Measurements from ENCODE around the gene PNMT. TPM values are rescaled to one million over a fixed set of nuclear protein-coding genes. Genes with fewer than 3 reads are reported as not detected.

PNMT gene
- total RNA-seq, 3 donors from 2014 or later (not counting 1 experiment from before 2014, with no cell fraction given), result 1.2 to 2.5 (median 2.2) TPM

DNA sequence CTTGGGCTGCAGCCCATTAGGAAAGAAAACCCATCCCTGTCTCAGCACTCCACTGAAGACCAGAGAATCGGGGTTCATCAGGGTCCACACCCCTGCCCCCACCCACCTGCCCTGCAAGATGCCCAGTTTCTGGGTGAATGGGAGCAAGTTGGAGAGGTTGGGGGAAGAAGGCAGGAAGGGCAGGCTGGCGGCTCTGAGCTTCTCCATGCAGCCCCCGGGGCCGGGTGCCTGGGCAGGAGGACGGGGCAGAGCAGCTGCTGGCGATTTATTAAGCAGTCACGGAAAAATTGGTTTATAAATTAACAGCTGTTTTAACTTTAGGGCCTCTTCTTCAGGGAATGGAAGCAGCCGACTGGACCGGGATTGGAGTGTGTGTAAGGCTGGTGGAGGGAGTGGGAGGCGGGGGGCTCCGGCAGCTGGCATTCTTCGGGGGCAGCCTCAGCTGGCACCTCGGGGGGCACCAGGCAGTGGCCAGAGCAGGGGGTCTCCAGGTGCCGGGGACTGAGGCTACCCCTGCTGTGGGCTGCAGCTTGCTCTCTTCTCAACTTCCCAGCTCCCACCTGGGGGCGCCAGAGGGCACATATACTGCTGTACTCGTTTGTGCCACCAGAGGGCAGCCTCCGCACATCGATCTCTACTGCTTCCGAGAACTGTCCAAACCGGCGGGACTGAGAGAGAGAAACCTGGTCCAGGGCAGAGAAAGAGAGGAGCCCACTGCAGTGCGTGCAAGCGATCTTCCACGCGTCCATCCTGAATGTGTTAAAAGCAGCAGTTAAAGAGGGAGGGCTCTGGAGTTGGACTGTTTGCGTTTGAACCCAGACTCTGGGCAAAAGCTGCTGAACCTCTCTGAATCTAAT is 46.5 kb upstream of the PNMT start:
- Mint-ChIP-seq H3K27ac (peak overlapping the region in 1 of 2 donors; percentile 36), H3K4me1 (peaks cover 23 to 38% of the 10 kb centered on the region in 2 donors), H3K36me3 (no peaks in the 10 kb centered on the region), H3K9me3 (no peaks in the 10 kb centered on the region), H3K27me3 (ENCODE audit: low read depth in 2 of 2) (peaks cover 10 to 21% of the 10 kb centered on the region in 2 donors), H3K4me3 (peak overlapping the region; percentile 57)
- peak; percentile 86 to 97 (median 87) for ATAC-seq
- no peaks in the 10 kb centered on the region for H3K36me3 ChIP-seq (ENCODE audit: control insufficient read depth, insufficient read depth, low read length)
- H3K4me3 ChIP-seq (ENCODE audit: low read length), result no peak overlapping the region
- WGBS (ENCODE audit: insufficient coverage), result 14% methylated on average over 25 of the region's 26 CpGs
- H3K27ac ChIP-seq (ENCODE audit: low read length), result peak overlapping the region; percentile 5
- no peaks in the 10 kb centered on the region for H3K9me3 ChIP-seq (ENCODE audit: control insufficient read depth, insufficient read depth, low read length)
- intact Hi-C loops (cut with micrococcal nuclease), result loop anchor here (1.0 to 5.0 kb wide), 6 partner anchors 15 to 406 kb away; partner anchors contain the start of genes IKZF3, PNMT, STARD3 and TCAP
- H3K4me1 ChIP-seq (ENCODE audit: control insufficient read depth, insufficient read depth, low read length), result peaks cover 38% of the 10 kb centered on the region
- TF ChIP-seq, protein P1, sequence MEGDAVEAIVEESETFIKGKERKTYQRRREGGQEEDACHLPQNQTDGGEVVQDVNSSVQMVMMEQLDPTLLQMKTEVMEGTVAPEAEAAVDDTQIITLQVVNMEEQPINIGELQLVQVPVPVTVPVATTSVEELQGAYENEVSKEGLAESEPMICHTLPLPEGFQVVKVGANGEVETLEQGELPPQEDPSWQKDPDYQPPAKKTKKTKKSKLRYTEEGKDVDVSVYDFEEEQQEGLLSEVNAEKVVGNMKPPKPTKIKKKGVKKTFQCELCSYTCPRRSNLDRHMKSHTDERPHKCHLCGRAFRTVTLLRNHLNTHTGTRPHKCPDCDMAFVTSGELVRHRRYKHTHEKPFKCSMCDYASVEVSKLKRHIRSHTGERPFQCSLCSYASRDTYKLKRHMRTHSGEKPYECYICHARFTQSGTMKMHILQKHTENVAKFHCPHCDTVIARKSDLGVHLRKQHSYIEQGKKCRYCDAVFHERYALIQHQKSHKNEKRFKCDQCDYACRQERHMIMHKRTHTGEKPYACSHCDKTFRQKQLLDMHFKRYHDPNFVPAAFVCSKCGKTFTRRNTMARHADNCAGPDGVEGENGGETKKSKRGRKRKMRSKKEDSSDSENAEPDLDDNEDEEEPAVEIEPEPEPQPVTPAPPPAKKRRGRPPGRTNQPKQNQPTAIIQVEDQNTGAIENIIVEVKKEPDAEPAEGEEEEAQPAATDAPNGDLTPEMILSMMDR (IDR thresholded peaks at IDR 0.05), result peak; percentile 100
- peak; percentile 92 to 93 for DNase-seq
- H3K27me3 ChIP-seq (ENCODE audit: control insufficient read depth, insufficient read depth, low read length), result peaks cover 9% of the 10 kb centered on the region

DNA sequence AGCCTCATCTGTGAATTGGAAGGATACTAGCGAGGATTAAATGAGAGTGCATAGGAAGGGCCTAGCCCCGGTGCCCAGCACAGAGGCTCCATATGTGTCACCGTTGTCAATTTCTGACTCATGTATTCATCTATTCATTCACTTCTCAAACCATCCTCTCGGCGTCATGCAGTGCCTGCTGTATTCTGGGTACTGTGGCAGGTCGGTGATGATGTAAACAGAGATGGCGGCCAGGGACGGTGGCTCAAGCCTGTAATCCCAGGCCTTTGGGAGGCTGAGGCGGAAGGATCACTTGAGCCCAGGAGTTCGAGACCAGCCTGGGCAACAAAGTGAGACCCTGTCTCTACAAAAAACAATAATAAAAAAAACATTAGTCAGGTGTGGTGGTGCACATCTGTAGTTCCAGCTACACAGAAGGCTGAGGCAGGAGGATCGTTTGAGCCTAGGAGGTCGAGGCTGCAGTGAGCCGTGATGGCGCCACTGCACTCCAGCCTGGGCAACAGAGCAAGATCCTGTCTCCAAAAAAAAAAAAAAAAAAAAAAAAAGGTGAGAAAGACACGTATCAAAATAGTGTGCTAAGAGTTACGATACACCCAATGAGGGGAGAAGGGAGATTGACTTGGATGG is 45.8 kb upstream of the PNMT start:
- 48% methylated on average over 16 of the region's 16 CpGs for WGBS (ENCODE audit: insufficient coverage)
- Mint-ChIP-seq H3K27ac (peak overlapping the region in 1 of 2 donors; percentile 36), H3K27me3 (ENCODE audit: low read depth in 2 of 2) (peaks cover 10 to 23% of the 10 kb centered on the region in 2 donors), H3K36me3 (no peaks in the 10 kb centered on the region), H3K9me3 (no peaks in the 10 kb centered on the region), H3K4me1 (peaks cover 23 to 39% of the 10 kb centered on the region in 2 donors), H3K4me3 (peak overlapping the region; percentile 57)
- DNase-seq (peak in 1 of 2 donors; percentile 64), ATAC-seq (peak in 2 of 3 donors; percentile 10 to 16)
- Histone ChIP-seq H3K4me3 (ENCODE audit: low read length) (no peak overlapping the region), H3K9me3 (ENCODE audit: control insufficient read depth, insufficient read depth, low read length) (no peaks in the 10 kb centered on the region), H3K4me1 (ENCODE audit: control insufficient read depth, insufficient read depth, low read length) (peaks cover 36% of the 10 kb centered on the region), H3K27me3 (ENCODE audit: control insufficient read depth, insufficient read depth, low read length) (peaks cover 8% of the 10 kb centered on the region), H3K36me3 (ENCODE audit: control insufficient read depth, insufficient read depth, low read length) (no peaks in the 10 kb centered on the region), H3K27ac (ENCODE audit: low read length) (peak overlapping the region; percentile 5)
- intact Hi-C loops (cut with micrococcal nuclease), result loop anchor here (1.0 to 5.0 kb wide), 7 partner anchors 14 to 405 kb away; partner anchors contain the start of genes IKZF3, PNMT, PSMD3 and STARD3
- TF ChIP-seq, protein P1 (IDR thresholded peaks at IDR 0.05), result no peak

DNA sequence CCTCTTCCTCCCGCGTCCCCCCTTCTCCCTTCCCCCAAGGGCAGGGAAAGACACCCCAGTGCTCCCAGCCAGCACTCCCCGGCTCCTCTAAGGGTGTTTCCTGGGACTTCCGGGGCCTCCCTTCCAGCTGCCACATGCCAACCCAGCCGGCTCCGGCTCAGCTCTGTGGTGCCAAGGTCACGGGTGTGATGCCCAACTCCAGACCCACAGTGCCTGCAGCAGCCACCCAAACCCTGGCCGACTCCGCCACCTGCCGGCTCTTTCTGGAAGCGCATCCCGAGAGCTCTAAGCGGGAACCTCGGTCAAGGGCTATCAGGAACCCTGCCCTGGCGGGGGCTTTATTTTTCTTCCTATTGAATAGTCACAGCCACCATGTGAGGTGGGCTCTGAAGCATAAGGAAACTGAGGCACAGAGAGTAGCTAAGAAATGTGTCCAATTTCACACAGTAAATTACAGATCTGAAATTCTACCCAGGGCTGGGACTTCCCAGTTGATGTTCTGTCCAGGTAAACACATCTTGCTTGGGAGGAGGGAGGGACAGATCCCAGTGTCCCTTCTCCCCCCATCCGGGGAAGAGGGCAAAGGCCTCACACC is 44.8 kb upstream of the PNMT start:
- peak; percentile 87 to 90 for DNase-seq
- Histone ChIP-seq H3K36me3 (ENCODE audit: control insufficient read depth, insufficient read depth, low read length) (no peaks in the 10 kb centered on the region), H3K4me1 (ENCODE audit: control insufficient read depth, insufficient read depth, low read length) (peaks cover 31% of the 10 kb centered on the region), H3K27me3 (ENCODE audit: control insufficient read depth, insufficient read depth, low read length) (peaks cover 13% of the 10 kb centered on the region), H3K27ac (ENCODE audit: low read length) (no peak overlapping the region), H3K9me3 (ENCODE audit: control insufficient read depth, insufficient read depth, low read length) (no peaks in the 10 kb centered on the region), H3K4me3 (ENCODE audit: low read length) (no peak overlapping the region)
- Mint-ChIP-seq H3K27ac (no peak overlapping the region), H3K27me3 (ENCODE audit: low read depth in 2 of 2) (peaks cover 10 to 26% of the 10 kb centered on the region in 2 donors), H3K4me3 (no peak overlapping the region), H3K4me1 (peaks cover 18 to 35% of the 10 kb centered on the region in 2 donors), H3K36me3 (no peaks in the 10 kb centered on the region), H3K9me3 (no peaks in the 10 kb centered on the region)
- intact Hi-C loops (cut with micrococcal nuclease), result loop anchor here (1.0 to 5.0 kb wide), 4 partner anchors 13 to 357 kb away; partner anchors contain the start of genes PNMT, PSMD3, STARD3 and TCAP
- TF ChIP-seq, protein P1 (IDR thresholded peaks at IDR 0.05), result peak; percentile 95
- peak; percentile 69 to 78 (median 78) for ATAC-seq
- 6% methylated on average over 16 of the region's 16 CpGs for WGBS (ENCODE audit: insufficient coverage)
